ENCODE results near the gene C1QTNF8. TPM values are rescaled to one million over a fixed set of nuclear protein-coding genes. Genes with fewer than 3 reads are reported as not detected.

The C1QTNF8 gene
- total RNA-seq, 1 donor from 2014 or later: not detected

DNA sequence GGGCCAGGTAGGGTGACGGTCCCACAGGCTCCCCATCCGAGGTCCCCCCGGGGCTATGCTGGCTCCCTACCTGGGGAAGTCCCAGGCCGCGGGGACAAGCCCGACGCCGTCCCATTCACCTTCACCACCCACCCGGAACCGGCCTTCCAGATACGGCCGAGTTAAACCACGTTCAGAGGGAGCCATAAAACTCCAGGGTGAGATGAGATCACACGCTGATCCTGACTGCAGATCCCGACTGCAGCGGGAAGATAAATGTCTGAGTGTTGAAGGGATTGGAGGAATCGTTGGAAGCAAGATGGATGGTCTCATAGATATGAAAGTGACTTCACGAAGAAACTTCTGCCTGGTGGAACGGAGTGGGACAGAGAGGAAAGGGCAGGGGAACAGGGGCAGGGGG, 13.6 kb upstream of the C1QTNF8 start:
- intact Hi-C loops (cut with micrococcal nuclease): no loop called here

DNA sequence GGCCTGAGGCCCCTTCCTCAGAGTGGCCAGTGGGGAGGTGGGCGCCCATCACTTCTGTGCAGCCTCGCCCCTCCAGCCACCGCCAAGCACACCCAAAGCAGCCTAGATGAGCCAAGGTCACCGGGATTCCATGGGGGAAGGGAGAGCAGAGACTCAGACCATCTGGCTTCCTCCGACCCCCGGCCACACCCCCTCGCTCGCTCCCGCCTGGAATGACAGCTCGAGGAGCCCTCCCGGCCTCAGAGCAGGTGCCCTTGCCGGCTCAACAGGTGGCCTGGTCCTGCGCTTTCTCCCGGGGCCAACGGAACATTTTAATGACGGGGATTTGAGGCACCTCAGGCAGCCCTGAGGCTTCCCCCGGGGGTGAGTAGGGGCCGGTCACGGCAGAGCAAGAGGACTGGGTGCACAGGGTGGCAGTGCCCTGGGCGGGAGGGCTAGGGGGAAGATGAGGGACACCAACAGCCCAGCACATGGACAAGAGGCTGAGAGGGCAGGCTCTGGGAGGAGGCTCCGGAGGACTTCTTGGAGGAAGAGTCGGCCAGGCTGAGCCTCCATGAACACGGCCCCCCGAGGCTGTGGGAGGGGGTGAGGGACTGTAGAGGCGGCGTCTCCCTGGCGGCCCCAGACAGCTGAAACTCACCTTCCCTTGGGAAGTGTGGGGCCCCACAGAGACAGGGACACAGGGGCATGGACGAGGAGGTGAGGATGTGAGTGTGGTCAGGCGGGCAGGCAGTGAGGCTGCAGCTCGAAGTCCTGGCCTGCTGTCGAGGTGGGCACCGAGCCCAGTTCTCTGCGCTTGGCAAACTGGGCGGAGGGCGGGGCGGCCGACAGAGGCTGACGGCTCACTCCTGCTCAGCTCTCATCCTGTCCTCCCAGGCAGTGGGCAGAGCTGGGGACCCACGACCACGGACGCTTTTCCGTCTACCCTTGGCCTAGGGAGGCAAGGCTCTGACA, 12.5 kb upstream of the C1QTNF8 start:
- intact Hi-C loops (cut with micrococcal nuclease): no loop called here

DNA sequence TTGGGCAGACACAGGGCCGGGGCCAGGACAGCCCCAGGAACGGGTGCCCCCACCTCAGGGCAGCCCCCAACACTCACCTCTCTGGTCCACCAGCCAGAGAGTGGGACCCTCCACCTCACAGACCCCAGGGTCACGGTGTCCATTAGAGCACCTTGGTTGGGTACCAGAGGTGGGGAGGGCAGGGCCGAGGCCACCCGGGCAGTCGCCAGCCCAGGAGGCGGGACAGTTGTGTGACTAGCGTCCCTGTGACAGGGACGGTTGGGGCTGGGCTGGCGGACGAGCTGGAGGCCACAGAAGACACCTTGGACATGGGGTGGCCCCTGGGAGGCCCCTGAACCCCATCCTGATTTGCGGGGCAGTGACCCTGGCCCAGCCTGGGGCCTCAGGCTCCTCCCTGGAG, 11.7 kb upstream of the C1QTNF8 start:
- intact Hi-C loops (cut with micrococcal nuclease): no loop called here

DNA sequence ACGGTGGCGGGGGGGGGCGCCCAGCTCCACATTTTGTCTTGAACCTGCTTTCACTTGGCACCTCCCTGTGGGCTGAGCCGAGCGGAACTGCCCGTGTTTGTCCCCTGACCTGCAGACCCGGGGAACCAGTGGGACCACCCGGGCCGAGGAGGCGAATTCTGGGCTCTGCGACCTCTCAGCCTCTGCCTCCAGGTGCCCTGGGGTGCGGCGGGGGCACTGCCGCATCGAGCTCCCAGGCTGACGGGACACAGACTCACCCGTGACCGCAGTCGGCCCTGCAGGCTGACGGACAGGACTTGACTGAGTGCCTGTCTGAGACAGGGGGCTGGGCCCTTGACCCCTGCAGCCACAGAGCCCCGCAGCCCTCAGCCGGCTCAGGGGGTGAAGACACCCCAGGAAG, 11.1 kb upstream of the C1QTNF8 start:
- intact Hi-C loops (cut with micrococcal nuclease): no loop called here

DNA sequence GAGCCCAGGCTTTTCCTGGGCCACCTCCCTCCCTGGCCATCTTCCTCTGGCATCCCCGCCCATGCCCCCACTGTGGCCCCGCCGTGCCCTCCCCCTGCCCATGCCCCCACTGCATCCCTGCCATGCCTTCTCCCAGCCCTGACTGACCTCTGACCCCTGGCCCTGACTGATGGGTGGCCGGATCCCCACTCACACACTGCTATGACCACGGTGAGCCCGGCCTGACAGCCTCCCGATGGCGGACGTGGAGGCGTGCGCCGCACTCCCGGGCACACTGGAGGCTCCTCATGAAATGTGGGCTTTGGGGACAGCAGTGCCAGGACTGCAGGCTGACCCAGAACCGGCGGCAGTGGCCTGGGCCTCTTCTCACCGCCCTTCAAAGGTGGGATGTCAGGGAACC, 10.6 kb upstream of the C1QTNF8 start:
- intact Hi-C loops (cut with micrococcal nuclease): loop anchor here (1.0 kb wide), 1 partner anchor 89 kb away; no protein-coding TSS in a partner anchor

DNA sequence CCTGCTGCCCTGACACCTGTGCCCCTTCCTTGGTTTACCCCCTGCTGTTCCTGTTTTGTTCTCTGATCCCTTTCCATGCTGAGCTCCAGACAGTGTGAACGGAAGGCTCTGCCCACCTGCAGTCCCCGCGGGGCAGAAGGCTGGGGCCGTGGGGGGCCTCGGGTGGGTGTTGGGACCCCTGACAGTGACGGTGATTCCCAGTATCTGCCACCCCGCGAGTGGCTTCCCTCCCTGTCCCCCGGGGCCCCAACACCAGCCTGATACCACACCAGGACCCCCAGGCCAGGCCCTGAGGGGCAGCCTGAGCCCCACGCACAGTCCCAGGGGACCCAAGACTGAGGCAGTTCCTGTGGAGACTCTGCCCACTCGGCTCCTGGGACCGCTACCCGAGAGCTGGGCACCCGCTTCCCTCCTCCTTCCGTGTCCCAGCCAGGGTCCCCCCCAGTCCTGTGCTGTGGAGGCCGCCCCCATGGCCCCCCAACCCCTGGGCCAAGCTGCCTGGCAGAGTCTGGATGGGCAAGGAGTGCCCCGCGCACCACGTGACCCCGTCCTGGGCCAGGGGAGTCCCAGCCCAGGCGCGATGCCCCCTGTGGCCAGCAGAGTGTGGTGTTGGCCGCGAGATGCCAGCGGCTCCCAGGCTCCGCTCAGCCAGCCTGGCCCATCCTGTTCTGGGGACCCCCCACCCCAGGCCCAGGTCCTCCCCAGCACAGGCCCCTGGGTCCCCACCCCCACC, 10.0 kb upstream of the C1QTNF8 start:
- intact Hi-C loops (cut with micrococcal nuclease): loop anchor here (1.0 kb wide), 1 partner anchor 89 kb away; no protein-coding TSS in a partner anchor

DNA sequence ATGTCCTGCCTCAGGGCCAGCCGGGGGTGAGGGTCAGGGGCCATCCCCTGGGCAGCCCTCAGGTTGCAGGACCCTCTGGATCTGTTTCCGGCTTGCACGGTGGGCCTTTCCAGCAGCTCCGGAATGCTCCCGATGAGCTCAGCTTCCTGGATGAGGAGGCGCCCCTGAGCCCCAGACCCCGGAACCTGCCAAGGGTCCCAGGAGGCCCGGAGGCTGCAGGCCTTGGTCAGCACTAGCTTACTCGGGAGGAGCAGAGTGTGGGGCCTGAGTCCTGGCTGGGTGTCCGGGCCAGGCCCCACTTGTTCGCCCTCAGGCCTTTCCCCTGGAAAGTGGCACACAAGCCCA, 7.6 kb upstream of the C1QTNF8 start:
- intact Hi-C loops (cut with micrococcal nuclease): loop anchor here (2.0 kb wide), 1 partner anchor 391 kb away; no protein-coding TSS in a partner anchor

DNA sequence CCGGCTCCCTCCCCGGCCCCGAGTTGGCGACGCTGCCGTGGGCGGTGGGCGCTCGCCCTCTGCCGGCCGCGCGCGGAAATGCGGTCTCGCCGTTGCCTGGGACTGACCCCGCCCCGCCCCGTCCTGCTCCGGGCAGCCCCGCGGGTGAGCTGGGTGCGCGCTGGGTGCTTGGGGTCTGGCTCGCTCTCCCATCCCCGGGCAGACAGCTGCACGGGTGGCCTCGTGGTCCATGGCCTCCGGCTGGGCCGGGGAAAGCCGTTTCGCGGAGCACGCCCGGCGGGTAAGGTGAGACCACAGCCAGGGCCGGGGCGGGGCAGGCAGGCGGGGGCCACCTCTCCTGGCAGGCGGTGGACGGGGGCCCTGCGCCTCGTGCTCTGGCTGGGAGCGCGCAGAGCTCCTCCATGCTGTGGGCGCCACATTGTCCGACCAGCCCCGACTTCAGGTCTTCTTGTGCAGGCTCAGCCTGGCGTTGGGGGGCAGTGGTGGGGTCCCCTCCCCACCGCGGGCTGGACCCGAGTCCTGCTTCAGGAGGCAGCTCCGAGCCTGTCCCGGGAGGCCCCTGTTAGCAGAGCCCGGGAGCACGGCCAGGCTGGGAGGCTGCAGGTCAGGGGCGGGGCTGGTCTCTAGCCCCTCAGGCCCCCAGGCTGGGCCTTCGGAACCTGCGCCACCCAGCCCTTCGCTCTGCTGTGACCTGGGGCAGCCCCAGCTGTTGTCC, 7.0 kb upstream of the C1QTNF8 start:
- intact Hi-C loops (cut with micrococcal nuclease): loop anchor here (2.0 kb wide), 1 partner anchor 390 kb away; no protein-coding TSS in a partner anchor

DNA sequence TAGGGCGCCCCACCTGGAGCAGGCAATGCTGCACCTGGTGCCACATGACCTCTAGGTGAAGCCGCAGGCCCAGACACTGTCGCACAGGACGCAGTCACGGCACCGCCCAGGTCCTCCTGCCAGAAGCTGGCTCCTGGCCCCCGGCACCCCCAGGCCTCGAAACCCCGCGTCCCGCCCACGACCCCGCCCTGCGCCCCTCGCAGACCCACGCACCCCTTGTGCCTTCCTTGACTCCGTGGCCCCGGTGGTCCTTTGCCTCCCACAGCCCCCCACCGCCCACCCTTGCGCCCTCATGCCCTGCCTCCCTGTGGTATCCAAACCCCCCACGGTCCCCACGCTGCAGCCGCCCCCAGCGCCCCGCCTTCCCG, 6.3 kb upstream of the C1QTNF8 start:
- intact Hi-C loops (cut with micrococcal nuclease): loop anchor here (2.0 kb wide), 1 partner anchor 390 kb away; no protein-coding TSS in a partner anchor

DNA sequence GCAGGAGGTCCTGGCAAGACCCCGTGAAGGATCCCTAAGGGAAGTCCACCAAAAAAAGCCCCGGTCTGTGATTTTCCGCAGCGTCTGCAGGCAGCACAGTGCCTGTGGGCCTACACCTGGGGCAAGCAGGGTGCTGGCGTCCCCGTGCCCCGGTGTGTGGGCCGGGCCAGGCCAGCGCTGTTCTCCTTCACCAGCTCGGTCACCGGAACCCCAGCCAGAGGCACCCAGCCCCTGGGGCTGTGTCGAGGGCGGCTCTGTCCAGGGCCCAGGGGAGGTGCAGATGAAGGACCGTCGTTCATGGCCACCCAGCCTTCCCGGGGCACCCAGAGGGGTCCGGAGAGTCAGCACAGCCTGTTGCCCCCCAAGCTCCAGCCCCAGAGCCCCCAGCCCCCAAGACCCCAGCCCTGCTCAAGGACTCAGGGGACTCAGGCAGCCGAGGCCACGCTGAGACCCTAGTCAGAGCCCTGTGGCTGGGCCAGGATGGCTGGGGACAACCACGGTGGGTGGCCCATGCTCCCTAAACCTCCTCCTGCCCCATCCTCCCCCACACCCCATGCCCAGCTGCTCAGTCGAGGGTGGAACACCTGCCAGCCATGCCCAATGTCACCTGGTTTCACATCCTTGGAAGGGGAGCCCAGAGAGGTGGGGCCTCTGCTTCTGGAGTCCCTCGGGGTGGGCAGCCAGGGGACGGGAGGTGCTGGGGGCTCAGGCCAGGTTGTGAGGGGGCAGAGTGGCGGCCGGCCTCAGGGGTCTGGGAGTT, 5.7 kb upstream of the C1QTNF8 start:
- intact Hi-C loops (cut with micrococcal nuclease): loop anchor here (2.0 kb wide), 1 partner anchor 389 kb away; no protein-coding TSS in a partner anchor

DNA sequence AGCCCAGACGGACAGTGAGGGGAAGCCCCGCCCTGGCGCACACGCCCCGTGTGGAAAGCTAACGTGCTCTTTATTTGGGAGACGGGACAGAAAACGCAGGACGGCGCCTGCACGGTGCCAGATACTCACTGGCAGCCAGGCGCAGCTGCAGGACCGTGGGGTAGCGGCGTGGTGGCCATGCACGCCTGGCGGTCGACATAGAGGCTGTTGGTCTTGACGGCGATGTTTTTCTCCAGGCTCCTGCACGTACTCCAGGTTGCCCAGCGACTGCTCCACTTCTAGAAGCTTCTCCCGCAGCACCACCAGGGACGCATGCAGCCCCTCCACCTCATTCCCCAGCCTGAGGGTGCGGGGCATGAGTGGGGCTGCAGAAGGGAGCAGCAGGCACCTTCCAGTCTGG, 5.1 kb upstream of the C1QTNF8 start:
- intact Hi-C loops (cut with micrococcal nuclease): no loop called here

DNA sequence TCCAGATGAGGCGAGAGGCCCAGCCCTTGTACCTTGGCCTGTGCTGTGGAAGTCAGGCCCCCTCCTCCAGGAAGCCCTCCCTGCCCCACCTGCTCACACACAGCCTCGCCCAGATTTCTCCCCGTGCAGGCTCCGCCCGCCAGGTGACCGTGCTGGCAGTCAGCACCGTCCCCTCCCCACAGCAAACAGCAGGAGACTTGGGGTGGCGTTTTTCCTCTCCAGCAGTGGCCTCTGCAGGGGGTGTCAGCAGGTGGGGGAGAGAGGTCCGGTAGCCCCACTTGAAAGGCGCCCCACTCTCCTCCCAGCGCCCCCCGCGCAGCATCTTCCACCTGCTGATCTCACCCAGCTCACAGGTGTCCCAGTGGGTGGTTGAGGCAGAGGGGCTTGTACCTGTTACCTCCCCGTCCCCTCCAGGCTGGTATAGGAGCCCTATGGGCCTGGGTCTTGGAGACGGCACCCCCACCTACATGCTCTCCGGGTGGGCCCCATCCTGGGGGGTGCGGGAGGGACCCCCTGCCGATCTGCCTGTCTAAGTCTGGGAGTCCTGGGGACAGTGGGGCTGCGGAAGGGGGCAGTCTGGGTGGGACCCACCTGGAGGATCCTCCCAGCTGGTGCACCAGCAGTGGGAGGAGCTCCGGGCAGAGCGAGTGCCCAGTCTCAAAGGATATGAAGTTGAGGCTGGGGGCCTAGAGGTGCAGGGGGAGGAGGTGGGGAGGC, 4.2 kb upstream of the C1QTNF8 start:
- intact Hi-C loops (cut with micrococcal nuclease): no loop called here

DNA sequence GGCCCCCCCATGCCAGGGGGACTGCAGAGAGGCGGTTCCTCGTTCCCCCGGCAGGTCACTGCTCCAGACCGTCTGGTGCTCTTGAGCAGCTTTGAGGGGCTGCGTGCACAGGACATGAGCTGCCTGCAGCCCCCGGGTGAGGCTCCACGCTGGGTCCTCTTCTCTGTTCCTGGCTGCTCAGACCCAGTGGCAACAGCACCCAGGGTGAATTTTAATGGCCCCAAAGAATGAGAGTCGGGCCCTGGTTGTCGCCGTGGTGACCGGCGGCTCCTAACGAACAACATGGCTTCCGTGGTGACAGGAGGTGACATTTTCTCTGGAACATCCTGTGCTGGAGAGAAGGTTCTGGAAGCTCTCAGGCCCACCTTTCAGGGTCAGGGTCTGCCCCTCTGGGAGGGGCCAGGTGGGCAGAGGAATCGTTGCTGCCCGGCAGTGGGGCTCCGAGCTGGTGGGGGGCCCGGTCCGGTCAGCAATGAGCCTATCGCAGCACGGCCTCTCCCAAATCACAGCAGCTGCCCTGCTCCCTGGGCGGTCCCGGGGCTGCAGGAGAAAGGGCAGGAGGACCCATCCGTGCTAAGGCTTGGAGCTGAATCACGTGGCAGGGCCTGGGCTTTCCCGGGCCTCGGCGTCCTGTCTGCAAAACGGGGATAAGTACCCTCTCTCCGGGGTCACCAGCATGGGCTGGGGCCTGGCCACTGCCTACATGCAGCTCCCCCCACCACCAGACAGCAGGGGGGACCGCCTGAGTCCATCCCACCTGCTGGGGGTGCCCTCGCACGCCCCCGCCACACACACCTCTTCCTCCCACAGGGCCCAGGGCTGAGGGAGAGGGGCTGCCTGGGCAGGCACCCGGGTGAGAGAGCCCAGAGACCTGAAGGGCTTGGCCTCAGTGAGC, 3.4 kb upstream of the C1QTNF8 start:
- intact Hi-C loops (cut with micrococcal nuclease): no loop called here

DNA sequence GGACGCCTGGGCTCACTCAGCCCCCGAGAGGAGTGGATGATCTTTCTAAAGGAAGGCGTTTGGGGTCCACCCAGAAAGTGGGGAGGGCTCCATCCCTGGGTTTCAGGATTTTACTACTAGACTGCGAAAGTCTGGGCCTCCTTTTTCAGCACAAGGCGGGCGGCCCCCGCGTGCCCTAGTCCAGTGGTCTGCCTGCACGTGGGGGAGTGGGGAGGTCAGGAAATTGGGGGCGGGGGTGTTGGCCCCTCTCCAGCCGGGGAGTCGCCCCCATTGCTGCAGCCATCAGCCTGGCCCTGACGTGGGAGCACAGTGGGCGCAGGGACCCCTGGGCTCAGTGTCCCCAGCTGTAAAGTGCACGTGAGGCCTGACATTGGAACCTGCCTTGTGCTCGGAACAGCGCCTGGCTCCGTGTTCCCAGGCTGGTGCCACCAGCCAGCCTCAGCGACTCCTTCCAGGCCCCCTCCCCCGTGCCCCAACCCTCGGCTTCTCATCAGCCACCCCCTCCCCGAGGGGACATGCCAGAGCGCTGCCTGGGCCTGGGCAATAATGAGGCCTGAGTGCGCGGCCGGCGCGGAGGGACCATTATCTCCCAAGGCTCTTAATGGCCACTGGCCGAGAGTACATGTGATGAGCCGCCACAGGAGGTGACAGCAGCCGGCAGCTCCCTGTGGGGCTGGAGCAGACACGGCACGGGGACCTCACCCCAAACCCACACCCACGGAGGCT, 2.4 kb upstream of the C1QTNF8 start:
- intact Hi-C loops (cut with micrococcal nuclease): no loop called here

DNA sequence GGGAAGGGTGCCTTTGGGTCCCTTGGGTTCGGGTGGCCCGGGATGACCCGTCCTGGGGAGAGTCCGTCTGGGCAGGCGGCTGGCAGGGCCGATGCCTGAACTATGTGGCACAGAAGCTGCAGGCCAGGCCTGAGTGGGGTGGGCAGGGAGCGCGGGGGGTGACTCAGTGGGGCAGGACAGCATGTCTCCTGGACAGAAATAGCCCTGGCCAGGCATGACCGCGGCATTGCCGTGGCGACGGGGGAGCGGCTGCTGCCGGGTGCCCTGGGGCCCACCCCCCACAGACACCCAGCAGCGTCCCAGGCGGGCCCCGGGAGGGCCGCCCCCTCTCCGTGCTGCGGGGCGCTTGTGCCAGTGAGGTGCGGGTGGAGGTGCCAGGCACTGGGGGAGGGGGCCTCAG, 1.8 kb upstream of the C1QTNF8 start:
- intact Hi-C loops (cut with micrococcal nuclease): no loop called here

DNA sequence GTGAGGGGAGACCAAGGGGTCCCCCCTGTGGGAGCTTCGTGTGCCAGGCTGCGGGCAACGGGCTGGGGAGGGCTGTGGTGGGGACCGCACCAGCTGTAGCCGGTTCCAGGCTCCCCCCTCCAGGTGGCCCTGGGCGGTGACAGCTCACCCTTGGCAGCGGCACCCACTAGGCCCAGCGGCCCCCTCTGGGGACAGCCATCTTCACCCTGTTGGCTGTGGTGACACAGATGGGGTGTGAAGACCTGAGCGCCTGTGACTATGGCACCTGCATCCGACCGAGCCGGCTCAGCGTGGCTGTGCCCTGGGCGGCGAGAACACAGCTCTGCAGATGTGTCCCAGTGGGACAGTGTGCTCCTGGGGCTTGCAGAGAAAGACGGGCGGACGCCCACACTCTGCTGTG, 1.1 kb upstream of the C1QTNF8 start:
- intact Hi-C loops (cut with micrococcal nuclease): no loop called here

DNA sequence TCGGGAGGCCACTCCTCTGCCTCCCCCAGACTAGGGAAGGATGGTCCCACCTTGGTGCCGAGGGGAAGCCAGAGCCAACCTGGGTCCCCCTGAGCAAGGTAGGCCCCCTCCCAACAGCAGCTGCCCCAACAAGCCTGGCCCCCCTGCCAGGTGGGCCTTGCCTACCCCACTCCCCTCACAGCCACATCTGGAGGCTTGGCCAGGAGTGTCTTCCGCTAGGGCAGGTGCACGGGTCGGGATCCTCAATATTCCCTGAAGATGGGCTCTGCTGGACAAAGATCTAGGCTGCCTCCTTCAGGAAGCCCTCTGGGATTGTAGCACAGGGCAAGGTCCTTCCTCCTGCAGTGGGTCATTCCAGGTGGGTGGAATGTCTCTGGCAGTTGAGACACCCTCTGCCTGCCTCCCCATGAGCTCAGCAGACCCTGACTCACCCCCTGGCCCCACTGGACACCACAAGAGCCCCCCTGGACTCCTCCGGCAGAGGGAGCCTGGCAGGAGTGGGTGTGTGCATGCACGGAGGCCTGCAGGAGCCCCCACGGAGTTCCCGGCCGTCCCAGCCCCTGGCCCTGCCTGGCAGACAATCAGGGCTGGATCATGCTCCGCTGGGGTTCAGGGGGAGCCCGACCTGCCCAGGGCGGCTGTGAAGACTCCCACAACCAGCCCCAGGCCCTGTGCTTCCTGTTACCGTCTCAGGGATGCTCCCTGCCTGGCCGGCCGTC, 435 bp downstream of the C1QTNF8 start:
- intact Hi-C loops (cut with micrococcal nuclease): no loop called here

Measured in T-helper 1 cell treated with Interleukin-12 subunit alpha and Interleukin-12 subunit beta and Interleukin-4 antibody, amounts not matched to agents 30 ng/mL and 1 ng/mL, for 36 hours (primary cell).